H1 (cell line): Measurements from ENCODE around the gene LARP4. TPM values are rescaled to one million over a fixed set of nuclear protein-coding genes. Genes with fewer than 3 reads are reported as not detected.

Experiments
- CTCF ChIA-PET: fragments of 300-600 bp; sonication (Branson Sonifier 250); formaldehyde crosslinking; loops from one replicate; lab custom pipeline; 2021; ENCODE audit not compliant: partially characterized antibody; lab: Charles Lee
- POLR2A ChIA-PET: fragments of 300-600 bp; sonication (Branson Sonifier 250); formaldehyde crosslinking; loops from one replicate; lab custom pipeline; 2021; ENCODE audit warnings: inconsistent platforms; ENCODE audit not compliant: partially characterized antibody; lab: Charles Lee
- DNase-seq, 2 experiments: peaks; one replicate each; pipeline versions ENCODE4 v3.0.0 to v3.0.0-alpha.2; 2010 to 2022; ENCODE audit warnings: low spot score in 2 of 2, low read depth in 1 of 2, mixed read lengths in 1 of 2
- FAIRE-seq: peaks from 2 replicates; lab custom pipeline; 2011; peaks lifted over from hg19 to GRCh38; lab: Jason Lieb, UNC
- H2AFZ ChIP-seq: 2 replicates; pipeline ENCODE4 v1.8.1; 2012; ENCODE audit warnings: low read length, inconsistent platforms
- H2AK5ac ChIP-seq: 2 replicates; pipeline ENCODE4 v1.6.1; 2013; ENCODE audit warnings: low read depth, low read length
- H2BK120ac ChIP-seq: replicated peaks from 2 replicates; pipeline ENCODE3; 2013; ENCODE audit warnings: low read depth, low read length, inconsistent platforms
- H2BK12ac ChIP-seq: 2 replicates; pipeline ENCODE4 v1.6.1; 2013; ENCODE audit warnings: low read depth, low read length
- H2BK15ac ChIP-seq: 2 replicates; pipeline ENCODE4 v1.6.1; 2013; ENCODE audit warnings: low read length
- H2BK20ac ChIP-seq: 2 replicates; pipeline ENCODE4 v1.6.1; 2013; ENCODE audit warnings: low read length
- H2BK5ac ChIP-seq: 2 replicates; pipeline ENCODE4 v1.6.1; 2013; ENCODE audit warnings: low read depth, low read length
- H3K14ac ChIP-seq: 2 replicates; pipeline ENCODE4 v1.6.1; 2013; ENCODE audit warnings: inconsistent platforms; ENCODE audit not compliant: insufficient read length
- H3K18ac ChIP-seq: 2 replicates; pipeline ENCODE4 v1.6.1; 2013; ENCODE audit warnings: low read length; ENCODE audit errors: extremely low read depth
- H3K23ac ChIP-seq: 2 replicates; pipeline ENCODE4 v1.6.1; 2013; ENCODE audit warnings: inconsistent platforms; ENCODE audit not compliant: insufficient read length
- H3K23me2 ChIP-seq: 2 replicates; pipeline ENCODE4 v1.6.1; 2013; ENCODE audit warnings: low read depth, low read length
- H3K27ac ChIP-seq: 2 replicates; pipeline ENCODE4 v1.6.1; 2011; ENCODE audit warnings: low read depth, low read length, inconsistent platforms
- H3K27me3 ChIP-seq, 4 experiments: replicated peaks in 1 of 4; 1 replicate in 1 of 4; 2 replicates in 3 of 4; pipeline versions ENCODE4 v1.6.1 to v1.8.1; 2011 to 2013; ENCODE audit warnings: low read length in 3 of 4, mild to moderate bottlenecking in 3 of 4, inconsistent platforms in 2 of 4, mixed read lengths in 2 of 4, moderate library complexity in 1 of 4; ENCODE audit not compliant: control insufficient read depth in 3 of 4, insufficient read depth in 3 of 4; ENCODE audit errors: extremely low read depth in 1 of 4
- H3K36me3 ChIP-seq, 4 experiments: 2 replicates each; pipeline versions ENCODE4 v1.6.1 to v1.8.1; 2011 to 2013; ENCODE audit warnings: mild to moderate bottlenecking in 4 of 4, low read length in 3 of 4, moderate library complexity in 2 of 4, control low read depth in 1 of 4, inconsistent platforms in 1 of 4; ENCODE audit not compliant: insufficient read depth in 4 of 4, control insufficient read depth in 2 of 4
- H3K4ac ChIP-seq: replicated peaks from 2 replicates; pipeline ENCODE3; 2013; ENCODE audit warnings: low read length, low read depth, mixed read lengths, inconsistent platforms; ENCODE audit not compliant: insufficient read length
- H3K4me1 ChIP-seq, 4 experiments: replicated peaks in 1 of 4; 1 replicate in 1 of 4; 2 replicates in 3 of 4; pipeline versions ENCODE4 v1.6.1 to v1.8.1; 2011 to 2013; ENCODE audit warnings: low read length in 3 of 4, inconsistent platforms in 2 of 4, mixed read lengths in 1 of 4; ENCODE audit not compliant: insufficient read depth in 4 of 4, control insufficient read depth in 3 of 4
- H3K4me2 ChIP-seq, 2 experiments: 2 replicates each; pipeline versions ENCODE4 v1.6.1 to v1.8.1; 2011 to 2013; ENCODE audit warnings: low read depth in 2 of 2, low read length in 2 of 2, control low read depth in 1 of 2, inconsistent platforms in 1 of 2, mild to moderate bottlenecking in 1 of 2; ENCODE audit not compliant: insufficient read depth in 1 of 2
- H3K4me3 ChIP-seq, 4 experiments: fragments of 200-600, 300-600 bp in 1 of 4; sonication (generic), shearing (Covaris generic), sonication (Bioruptor Twin) in 1 of 4; 2 replicates each; pipeline versions ENCODE4 v1.5.1 to v1.8.1; 2011 to 2016; ENCODE audit warnings: low read length in 4 of 4, low read depth in 3 of 4, control low read depth in 2 of 4, inconsistent platforms in 2 of 4, mild to moderate bottlenecking in 2 of 4, mixed read lengths in 1 of 4, moderate library complexity in 1 of 4; ENCODE audit not compliant: insufficient read depth in 2 of 4; ENCODE audit errors: extremely low read depth in 1 of 4
- H3K56ac ChIP-seq: replicated peaks from 2 replicates; pipeline ENCODE3; 2013; ENCODE audit warnings: low read depth, mild to moderate bottlenecking, mixed read lengths, low read length, inconsistent platforms; ENCODE audit not compliant: insufficient read length
- H3K79me1 ChIP-seq: 2 replicates; pipeline ENCODE4 v1.6.1; 2013; ENCODE audit warnings: low read depth, low read length, control low read depth
- H3K79me2 ChIP-seq, 2 experiments: 2 replicates each; pipeline versions ENCODE4 v1.6.1 to v1.8.1; 2012 to 2013; ENCODE audit warnings: low read length in 2 of 2, mild to moderate bottlenecking in 2 of 2, inconsistent platforms in 1 of 2; ENCODE audit not compliant: insufficient read depth in 2 of 2, control insufficient read depth in 1 of 2
- H3K9ac ChIP-seq, 4 experiments: replicated peaks in 1 of 4; 1 replicate in 1 of 4; 2 replicates in 3 of 4; pipeline versions ENCODE4 v1.6.1 to v1.8.1; 2011 to 2013; ENCODE audit warnings: low read depth in 3 of 4, low read length in 3 of 4, control low read depth in 2 of 4, mild to moderate bottlenecking in 2 of 4, moderate library complexity in 2 of 4, inconsistent platforms in 1 of 4; ENCODE audit errors: extremely low read depth in 1 of 4
- H3K9me3 ChIP-seq, 2 experiments: 2 replicates each; pipeline versions ENCODE4 v1.6.1 to v1.8.1; 2012 to 2013; ENCODE audit warnings: mild to moderate bottlenecking in 2 of 2, moderate library complexity in 2 of 2, control low read depth in 1 of 2, inconsistent platforms in 1 of 2, low read depth in 1 of 2, low read length in 1 of 2, mixed read lengths in 1 of 2; ENCODE audit not compliant: insufficient read depth in 2 of 2
- H4K20me1 ChIP-seq, 2 experiments: replicated peaks in 1 of 2; 2 replicates each; pipeline versions ENCODE3 to v1.8.1; 2011 to 2013; ENCODE audit warnings: inconsistent platforms in 2 of 2, low read length in 2 of 2, mild to moderate bottlenecking in 1 of 2; ENCODE audit not compliant: insufficient read depth in 2 of 2, control insufficient read depth in 1 of 2
- H4K5ac ChIP-seq: 2 replicates; pipeline ENCODE4 v1.6.1; 2013; ENCODE audit warnings: low read length, low read depth, mixed read lengths, inconsistent platforms; ENCODE audit not compliant: insufficient read length
- H4K8ac ChIP-seq: 2 replicates; pipeline ENCODE4 v1.8.0; 2013; ENCODE audit warnings: mild to moderate bottlenecking, moderate library complexity, low read length, inconsistent platforms; ENCODE audit not compliant: insufficient read depth; ENCODE audit errors: extremely low read depth
- H4K91ac ChIP-seq: replicated peaks from 2 replicates; pipeline ENCODE3; 2013; ENCODE audit warnings: low read length, mixed read lengths, inconsistent platforms; ENCODE audit not compliant: insufficient read length
- BCL11A ChIP-seq, 2 experiments: IDR thresholded peaks; one replicate each; pipeline ENCODE4 v1.6.1; 2011; ENCODE audit warnings: low read depth in 2 of 2, low read length in 2 of 2, mild to moderate bottlenecking in 2 of 2
- CBX8 ChIP-seq: fragments of 300-800, 300-1000 bp; sonication (generic); IDR thresholded peaks from 2 replicates; pipeline ENCODE4 v1.7.1; 2016; ENCODE audit warnings: low read depth, low read length, borderline replicate concordance
- CREB1 ChIP-seq: IDR thresholded peaks from 2 replicates; pipeline ENCODE4 v1.6.1; 2012; ENCODE audit warnings: inconsistent platforms
- CTBP2 ChIP-seq: IDR thresholded peaks from 2 replicates; pipeline ENCODE4 v1.7.0; 2011; ENCODE audit warnings: borderline replicate concordance, mild to moderate bottlenecking, moderate library complexity, mixed read lengths, low read length; ENCODE audit not compliant: insufficient read depth, insufficient read length
- EZH2 ChIP-seq: fragments of 200-600 bp; sonication (generic); IDR thresholded peaks from 2 replicates; pipeline ENCODE4 v1.7.1; 2012; ENCODE audit warnings: low read depth, mild to moderate bottlenecking, moderate library complexity, low read length, inconsistent platforms; ENCODE audit not compliant: severe bottlenecking
- HDAC6 ChIP-seq: IDR thresholded peaks from one replicate; pipeline ENCODE4 v1.7.1; 2012; ENCODE audit warnings: low read depth, mild to moderate bottlenecking, inconsistent platforms, low read length, moderate library complexity
- NRF1 ChIP-seq: IDR thresholded peaks from 2 replicates; pipeline ENCODE4 v1.6.1; 2011; ENCODE audit warnings: mild to moderate bottlenecking, low read depth, low read length, improper control_type of control experiment
- SP1 ChIP-seq: IDR thresholded peaks from 2 replicates; pipeline ENCODE4 v1.6.1; 2011; ENCODE audit warnings: low read depth, low read length
- SRF ChIP-seq: IDR thresholded peaks from 2 replicates; pipeline ENCODE4 v1.6.1; 2011; ENCODE audit warnings: mild to moderate bottlenecking, low read depth, low read length, moderate library complexity
- TAF1 ChIP-seq: IDR thresholded peaks from 2 replicates; pipeline ENCODE4 v1.6.1; 2011; ENCODE audit warnings: mild to moderate bottlenecking, low read depth, low read length
- WGBS, 2 experiments: shearing (Covaris generic) in 1 of 2; methylation state at CpG; one replicate each; pipeline versions ENCODE4 v1.1.6 to v1.1.7; 2013 to 2015; ENCODE audit warnings: low lambda C conversion rate in 2 of 2, mixed read lengths in 2 of 2, inconsistent platforms in 1 of 2, low coverage in 1 of 2, missing lambda C conversion rate in 1 of 2; ENCODE audit not compliant: insufficient replicate concordance in 2 of 2, insufficient coverage in 1 of 2, insufficient read length in 1 of 2; ENCODE audit errors: extremely low coverage in 1 of 2, missing lambda C conversion rate in 1 of 2; 5-methylcytosine and 5-hydroxymethylcytosine counted together
- polyA plus RNA-seq, 7 experiments: library from polyadenylated mRNA; depleted of rRNA in 3 of 7; stranded (reverse) in 5 of 7; unstranded in 2 of 7; fragments of >200 nt in 5 of 7; fragments of 200-250 nt in 2 of 7; gene quantifications; 1 replicate in 5 of 7; 2 replicates in 1 of 7; 4 replicates in 1 of 7; pipeline versions ENCODE4 v1.2.1 to v1.2.3, GENCODE V29; 2011 to 2013; ENCODE audit warnings: missing spikeins in 2 of 7, mixed read lengths in 2 of 7
- total RNA-seq: library from RNA; stranded (reverse); fragmentation: NEBNext Ultra II Directional; extraction: Animal tissue kit (Norgen Biotek cat#: 25700); gene quantifications from 2 replicates; pipeline ENCODE4 v1.2.1, GENCODE V29; 2021
- TF ChIP-seq, protein P1 (sequence below): IDR thresholded peaks from 2 replicates; pipeline ENCODE4 v1.6.1; 2012; ENCODE audit warnings: inconsistent platforms

The LARP4 gene
- total and polyA plus RNA-seq, 2 of the 8 experiments (the other 6 are each of a cell fraction or from before 2014, with no cell fraction given): 12.8 to 93.9 TPM

DNA sequence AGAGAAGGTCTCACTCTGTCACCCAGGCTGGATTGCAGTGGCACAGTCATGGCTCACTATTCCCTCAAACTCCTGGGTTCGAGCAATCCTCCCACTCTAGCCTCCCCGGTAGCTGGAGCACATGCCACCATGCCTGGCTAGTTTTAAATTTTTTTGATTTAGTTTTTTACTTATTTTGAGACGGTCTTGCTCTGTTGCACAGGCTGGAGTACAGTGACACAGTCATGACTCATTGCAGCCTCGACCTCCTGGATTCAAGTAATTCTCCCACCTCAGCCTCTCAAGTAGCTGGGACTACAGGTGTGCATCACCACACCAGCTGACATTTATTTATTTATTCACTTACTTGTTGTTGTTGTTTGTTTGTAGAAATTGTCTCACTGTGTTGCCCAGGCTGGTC is 81.9 kb downstream of the LARP4 start:
- no peak overlapping the region for H3K14ac ChIP-seq
- no peak overlapping the region for H2AFZ ChIP-seq
- no peak overlapping the region for H3K18ac ChIP-seq
- no peak overlapping the region for H2BK5ac ChIP-seq
- no peaks in the 10 kb centered on the region for H3K27me3 ChIP-seq
- no peaks in the 10 kb centered on the region for H3K79me2 ChIP-seq
- no peaks in the 10 kb centered on the region for H3K9me3 ChIP-seq
- no peak for FAIRE-seq
- ChIA-PET POLR2A (interaction anchor here (0.7 kb wide), 1 partner anchor 158 kb away, joined by 3 read pairs; no protein-coding TSS in a partner anchor), CTCF (no interaction called here)
- no peak overlapping the region for H3K56ac ChIP-seq
- H3K27ac ChIP-seq: no peak overlapping the region
- no peak overlapping the region for H2AK5ac ChIP-seq
- no peak for DNase-seq
- H4K8ac ChIP-seq: no peak overlapping the region; the same call in 1 of the 2 replicates
- no peak overlapping the region for H4K91ac ChIP-seq
- no peak overlapping the region for H4K5ac ChIP-seq
- 89% methylated on average over 4 of the region's 4 CpGs; no CpG with 5 or more reads in 1 of the 2 experiments for WGBS, 2 experiments
- no peaks in the 10 kb centered on the region for H3K4me1 ChIP-seq
- H3K23ac ChIP-seq: no peak overlapping the region
- peaks cover 0 to 4% (median 2%) of the 10 kb centered on the region in 4 experiments; a peak in 3 of 8 replicates for H3K36me3 ChIP-seq
- no peak overlapping the region for H2BK15ac ChIP-seq
- H3K79me1 ChIP-seq: no peaks in the 10 kb centered on the region
- H3K4me2 ChIP-seq: no peak overlapping the region
- no peak overlapping the region for H2BK120ac ChIP-seq
- H3K23me2 ChIP-seq: no peaks in the 10 kb centered on the region
- no peak overlapping the region for H2BK20ac ChIP-seq
- H4K20me1 ChIP-seq: no peaks in the 10 kb centered on the region
- no peak overlapping the region for H3K4me3 ChIP-seq
- H2BK12ac ChIP-seq: no peak overlapping the region
- no peak overlapping the region for H3K4ac ChIP-seq
- no peak overlapping the region for H3K9ac ChIP-seq
- TF ChIP-seq BCL11A (IDR thresholded peaks at IDR 0.05; ENCODE audit: low read depth in 2 of 2, low read length in 2 of 2): no peak
- TF ChIP-seq, protein P1, sequence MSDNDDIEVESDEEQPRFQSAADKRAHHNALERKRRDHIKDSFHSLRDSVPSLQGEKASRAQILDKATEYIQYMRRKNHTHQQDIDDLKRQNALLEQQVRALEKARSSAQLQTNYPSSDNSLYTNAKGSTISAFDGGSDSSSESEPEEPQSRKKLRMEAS: no peak
- TF ChIP-seq TAF1: no peak
- TF ChIP-seq CBX8: no peak
- no peak for TF ChIP-seq NRF1
- no peak for TF ChIP-seq SRF
- TF ChIP-seq CTBP2: no peak
- TF ChIP-seq SP1: no peak
- no peak for TF ChIP-seq HDAC6
- no peak for TF ChIP-seq EZH2
- no peak for TF ChIP-seq CREB1
